ENCODE results near the gene SNX8.

GRCh38 chr7:2257046-2257551 lies 57.1 kb downstream of the SNX8 start:
- no peak for TF ChIP-seq CTCF (IDR thresholded peaks at IDR 0.05)
- TF ChIP-seq POLR2A (IDR thresholded peaks at IDR 0.05), result no peak
